A549 (cell line): ENCODE measurements around the gene MPRIP.

Experiments used
- CBX8 ChIP-seq: fragments of 200-600 bp; sonication (generic); IDR thresholded peaks from 2 replicates; pipeline ENCODE4 v1.6.1; 2016
- RFX5 ChIP-seq: fragments of 450-650 bp; IDR thresholded peaks from 2 replicates; pipeline ENCODE4 v1.7.1; 2014; ENCODE audit warnings: antibody characterized with exemption, mild to moderate bottlenecking, moderate library complexity
- TP53 ChIP-seq: fragments of 250-450 bp; sonication (Bioruptor Pico); IDR thresholded peaks from 2 replicates; pipeline ENCODE4 v1.5.0; 2021; ENCODE audit warnings: mild to moderate bottlenecking, moderate library complexity
- TF ChIP-seq, protein P1 (sequence below): fragments of 450-650 bp; IDR thresholded peaks from 2 replicates; pipeline ENCODE4 v1.6.1; 2014; ENCODE audit warnings: antibody characterized with exemption
- TF ChIP-seq, protein P2 (sequence below): fragments of >200 bp; sonication (Bioruptor Twin); formaldehyde crosslinking; IDR thresholded peaks from 3 replicates; pipeline ENCODE4 v1.5.1; 2016
- TF ChIP-seq, protein P3 (sequence below): IDR thresholded peaks from 2 replicates; pipeline ENCODE4 v1.6.1; 2012
- TF ChIP-seq, protein P4 (sequence below): fragments of 200-600 bp; sonication (generic); IDR thresholded peaks from 2 replicates; pipeline ENCODE4 v1.6.1; 2016; ENCODE audit warnings: antibody characterized with exemption, mild to moderate bottlenecking, moderate library complexity

DNA sequence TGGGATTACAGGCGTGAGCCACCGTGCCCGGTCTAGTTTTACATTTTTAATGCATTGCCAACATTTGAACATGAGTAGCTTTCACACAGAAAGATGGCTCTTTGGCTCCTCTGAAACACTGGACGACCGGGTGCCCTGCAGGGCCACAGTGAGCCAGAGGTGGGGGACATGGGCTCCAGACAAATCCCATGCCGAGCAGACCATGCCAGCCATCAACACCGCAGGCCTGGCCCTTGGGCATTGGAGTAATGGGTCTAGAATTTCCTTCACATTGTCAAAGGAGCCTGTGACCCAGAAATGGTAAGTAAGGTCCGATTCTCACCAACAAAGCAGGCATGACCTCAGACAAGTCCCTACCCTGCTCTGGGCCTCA is 21.4 kb upstream of the MPRIP start:
- TF ChIP-seq, protein P1, sequence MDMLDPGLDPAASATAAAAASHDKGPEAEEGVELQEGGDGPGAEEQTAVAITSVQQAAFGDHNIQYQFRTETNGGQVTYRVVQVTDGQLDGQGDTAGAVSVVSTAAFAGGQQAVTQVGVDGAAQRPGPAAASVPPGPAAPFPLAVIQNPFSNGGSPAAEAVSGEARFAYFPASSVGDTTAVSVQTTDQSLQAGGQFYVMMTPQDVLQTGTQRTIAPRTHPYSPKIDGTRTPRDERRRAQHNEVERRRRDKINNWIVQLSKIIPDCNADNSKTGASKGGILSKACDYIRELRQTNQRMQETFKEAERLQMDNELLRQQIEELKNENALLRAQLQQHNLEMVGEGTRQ, result no peak
- TF ChIP-seq TP53 (CRISPR knock-in tag) (no peak), RFX5 (no peak), CBX8 (no peak)
- TF ChIP-seq, protein P2, sequence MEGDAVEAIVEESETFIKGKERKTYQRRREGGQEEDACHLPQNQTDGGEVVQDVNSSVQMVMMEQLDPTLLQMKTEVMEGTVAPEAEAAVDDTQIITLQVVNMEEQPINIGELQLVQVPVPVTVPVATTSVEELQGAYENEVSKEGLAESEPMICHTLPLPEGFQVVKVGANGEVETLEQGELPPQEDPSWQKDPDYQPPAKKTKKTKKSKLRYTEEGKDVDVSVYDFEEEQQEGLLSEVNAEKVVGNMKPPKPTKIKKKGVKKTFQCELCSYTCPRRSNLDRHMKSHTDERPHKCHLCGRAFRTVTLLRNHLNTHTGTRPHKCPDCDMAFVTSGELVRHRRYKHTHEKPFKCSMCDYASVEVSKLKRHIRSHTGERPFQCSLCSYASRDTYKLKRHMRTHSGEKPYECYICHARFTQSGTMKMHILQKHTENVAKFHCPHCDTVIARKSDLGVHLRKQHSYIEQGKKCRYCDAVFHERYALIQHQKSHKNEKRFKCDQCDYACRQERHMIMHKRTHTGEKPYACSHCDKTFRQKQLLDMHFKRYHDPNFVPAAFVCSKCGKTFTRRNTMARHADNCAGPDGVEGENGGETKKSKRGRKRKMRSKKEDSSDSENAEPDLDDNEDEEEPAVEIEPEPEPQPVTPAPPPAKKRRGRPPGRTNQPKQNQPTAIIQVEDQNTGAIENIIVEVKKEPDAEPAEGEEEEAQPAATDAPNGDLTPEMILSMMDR, result no peak
- TF ChIP-seq, protein P3, sequence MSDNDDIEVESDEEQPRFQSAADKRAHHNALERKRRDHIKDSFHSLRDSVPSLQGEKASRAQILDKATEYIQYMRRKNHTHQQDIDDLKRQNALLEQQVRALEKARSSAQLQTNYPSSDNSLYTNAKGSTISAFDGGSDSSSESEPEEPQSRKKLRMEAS, result no peak
- TF ChIP-seq, protein P4, sequence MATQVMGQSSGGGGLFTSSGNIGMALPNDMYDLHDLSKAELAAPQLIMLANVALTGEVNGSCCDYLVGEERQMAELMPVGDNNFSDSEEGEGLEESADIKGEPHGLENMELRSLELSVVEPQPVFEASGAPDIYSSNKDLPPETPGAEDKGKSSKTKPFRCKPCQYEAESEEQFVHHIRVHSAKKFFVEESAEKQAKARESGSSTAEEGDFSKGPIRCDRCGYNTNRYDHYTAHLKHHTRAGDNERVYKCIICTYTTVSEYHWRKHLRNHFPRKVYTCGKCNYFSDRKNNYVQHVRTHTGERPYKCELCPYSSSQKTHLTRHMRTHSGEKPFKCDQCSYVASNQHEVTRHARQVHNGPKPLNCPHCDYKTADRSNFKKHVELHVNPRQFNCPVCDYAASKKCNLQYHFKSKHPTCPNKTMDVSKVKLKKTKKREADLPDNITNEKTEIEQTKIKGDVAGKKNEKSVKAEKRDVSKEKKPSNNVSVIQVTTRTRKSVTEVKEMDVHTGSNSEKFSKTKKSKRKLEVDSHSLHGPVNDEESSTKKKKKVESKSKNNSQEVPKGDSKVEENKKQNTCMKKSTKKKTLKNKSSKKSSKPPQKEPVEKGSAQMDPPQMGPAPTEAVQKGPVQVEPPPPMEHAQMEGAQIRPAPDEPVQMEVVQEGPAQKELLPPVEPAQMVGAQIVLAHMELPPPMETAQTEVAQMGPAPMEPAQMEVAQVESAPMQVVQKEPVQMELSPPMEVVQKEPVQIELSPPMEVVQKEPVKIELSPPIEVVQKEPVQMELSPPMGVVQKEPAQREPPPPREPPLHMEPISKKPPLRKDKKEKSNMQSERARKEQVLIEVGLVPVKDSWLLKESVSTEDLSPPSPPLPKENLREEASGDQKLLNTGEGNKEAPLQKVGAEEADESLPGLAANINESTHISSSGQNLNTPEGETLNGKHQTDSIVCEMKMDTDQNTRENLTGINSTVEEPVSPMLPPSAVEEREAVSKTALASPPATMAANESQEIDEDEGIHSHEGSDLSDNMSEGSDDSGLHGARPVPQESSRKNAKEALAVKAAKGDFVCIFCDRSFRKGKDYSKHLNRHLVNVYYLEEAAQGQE, result no peak
